Stimulated activated CD4-positive, alpha-beta T cell treated with anti-CD3 and anti-CD28 coated beads, Interleukin-12 subunit alpha, Interleukin-12 subunit beta, amount 100 ng/mL, for 24 hours (primary cell): ENCODE measurements around the gene ARMC9.

ENCODE experiments used
- DNase-seq, 2 experiments: peaks; one replicate each; pipeline ENCODE4 v3.0.0-alpha.2; 2020; ENCODE audit warnings: low read depth in 2 of 2

Gene ARMC9

GRCh38 chr2:231382116-231382515 is 183.7 kb downstream of the ARMC9 start:
- DNase-seq, result no peak

- no peak for DNase-seq
Measured at GRCh38 chr2:231383416-231384108, 185.1 kb downstream of the ARMC9 start.

- no peak for DNase-seq
Measured at GRCh38 chr2:231384109-231384435, 185.6 kb downstream of the ARMC9 start.

- no peak for DNase-seq
Measured at GRCh38 chr2:231384970-231385369, 186.5 kb downstream of the ARMC9 start.

GRCh38 chr2:231385429-231385828 is 187.0 kb downstream of the ARMC9 start:
- DNase-seq, result no peak

GRCh38 chr2:231386446-231386845 is 188.0 kb downstream of the ARMC9 start:
- no peak for DNase-seq

- no peak for DNase-seq
Measured at GRCh38 chr2:231387904-231388724, 189.7 kb downstream of the ARMC9 start.

- no peak for DNase-seq
Measured at GRCh38 chr2:231388725-231389346, 190.4 kb downstream of the ARMC9 start.

- DNase-seq, result no peak
Measured at GRCh38 chr2:231390667-231391066, 192.2 kb downstream of the ARMC9 start.

GRCh38 chr2:231391981-231392380 is 193.6 kb downstream of the ARMC9 start:
- no peak for DNase-seq

GRCh38 chr2:231392431-231393148 is 194.2 kb downstream of the ARMC9 start:
- DNase-seq, result no peak

- DNase-seq, result no peak
Measured at GRCh38 chr2:231393149-231394131, 195.0 kb downstream of the ARMC9 start.

- DNase-seq, result no peak
Measured at GRCh38 chr2:231394211-231395141, 196.0 kb downstream of the ARMC9 start.

- DNase-seq, result no peak
Measured at GRCh38 chr2:231395188-231396057, 197.0 kb downstream of the ARMC9 start, which contains the start of gene B3GNT7. Gene B3GNT7 (plus strand): TSS chr2:231395710. CDS start chr2:231395804, 94 bp downstream.

GRCh38 chr2:231396058-231396821 is 197.8 kb downstream of the ARMC9 start:
- no peak for DNase-seq

- no peak for DNase-seq
Measured at GRCh38 chr2:231397011-231397927, 198.8 kb downstream of the ARMC9 start.

GRCh38 chr2:231397928-231398294 is 199.5 kb downstream of the ARMC9 start:
- DNase-seq, result no peak
